Measurements from ENCODE around the gene EHD4.
A peak's percentile ranks its signal among the peaks of the same experiment; 100 is the strongest.

The EHD4 gene

GRCh38 chr15:41974041-41974440 is 1.7 kb upstream of the EHD4 start:
- H3K36me3 ChIP-seq (replicated peaks; ENCODE audit: insufficient read depth, low read length) = no peaks in the 10 kb centered on the region
- no peaks in the 10 kb centered on the region for H3K27me3 ChIP-seq (replicated peaks; ENCODE audit: insufficient read depth, low read length)
- peak overlapping the region; percentile 58 for H3K4me2 ChIP-seq (ENCODE audit: low read depth, low read length)
- H3F3A ChIP-seq (ENCODE audit: insufficient read depth, low read length) = peaks cover 15% of the 10 kb centered on the region
- peaks cover 25% of the 10 kb centered on the region for H3K79me2 ChIP-seq (ENCODE audit: low read length)
- no peaks in the 10 kb centered on the region for H3K9me3 ChIP-seq (replicated peaks; ENCODE audit: insufficient read depth, low read length)
- peak overlapping the region; percentile 22; the same call in 1 of the 2 replicates for H3K4me3 ChIP-seq (ENCODE audit: low read length)
- no peak overlapping the region for H3K9ac ChIP-seq (ENCODE audit: low read length)
- peaks cover 23% of the 10 kb centered on the region for H3K4me1 ChIP-seq (ENCODE audit: low read length)
- TF ChIP-seq EZH2 (optimal IDR thresholded peaks at IDR 0.05; ENCODE audit: low read depth, low read length) = no peak
- TF ChIP-seq CTCF (IDR thresholded peaks at IDR 0.05; ENCODE audit: low read length) = no peak
- TF ChIP-seq EZH2phosphoT487 (IDR thresholded peaks at IDR 0.05; ENCODE audit: low read length) = no peak
- H2AFZ ChIP-seq (ENCODE audit: low read length) = peak overlapping the region; percentile 41
- H4K20me1 ChIP-seq (ENCODE audit: insufficient read depth, low read length) = no peaks in the 10 kb centered on the region
- no peak for DNase-seq
- H3K27ac ChIP-seq (ENCODE audit: low read length) = no peak overlapping the region
- H3K9me2 ChIP-seq (replicated peaks; ENCODE audit: insufficient read depth, low read length) = no peaks in the 10 kb centered on the region

GRCh38 chr15:41971895-41972252 is 483 bp downstream of the EHD4 start:
- Histone ChIP-seq H3K79me2 (ENCODE audit: low read length) (peaks cover 46% of the 10 kb centered on the region), H2AFZ (ENCODE audit: low read length) (peak overlapping the region; percentile 57; the same call in 1 of the 2 replicates), H3K9ac (ENCODE audit: low read length) (peak overlapping the region; percentile 96), H3F3A (ENCODE audit: insufficient read depth, low read length) (peaks cover 15% of the 10 kb centered on the region), H4K20me1 (ENCODE audit: insufficient read depth, low read length) (no peaks in the 10 kb centered on the region), H3K36me3 (replicated peaks; ENCODE audit: insufficient read depth, low read length) (no peaks in the 10 kb centered on the region), H3K4me3 (ENCODE audit: low read length) (peak overlapping the region; percentile 95), H3K27me3 (replicated peaks; ENCODE audit: insufficient read depth, low read length) (no peaks in the 10 kb centered on the region), H3K9me3 (replicated peaks; ENCODE audit: insufficient read depth, low read length) (no peaks in the 10 kb centered on the region), H3K27ac (ENCODE audit: low read length) (peak overlapping the region; percentile 94), H3K4me2 (ENCODE audit: low read depth, low read length) (peak overlapping the region; percentile 87), H3K4me1 (ENCODE audit: low read length) (peaks cover 23% of the 10 kb centered on the region), H3K9me2 (replicated peaks; ENCODE audit: insufficient read depth, low read length) (no peaks in the 10 kb centered on the region)
- TF ChIP-seq EZH2 (optimal IDR thresholded peaks at IDR 0.05; ENCODE audit: low read depth, low read length) (no peak), CTCF (IDR thresholded peaks at IDR 0.05; ENCODE audit: low read length) (no peak), EZH2phosphoT487 (IDR thresholded peaks at IDR 0.05; ENCODE audit: low read length) (no peak)
- no peak for DNase-seq

GRCh38 chr15:41971089-41971894 is 1.1 kb downstream of the EHD4 start:
- H3K4me2 ChIP-seq (ENCODE audit: low read depth, low read length) = peak overlapping the region; percentile 87
- peaks cover 23% of the 10 kb centered on the region for H3K4me1 ChIP-seq (ENCODE audit: low read length)
- H3K36me3 ChIP-seq (replicated peaks; ENCODE audit: insufficient read depth, low read length) = no peaks in the 10 kb centered on the region
- peak overlapping the region; percentile 96 for H3K9ac ChIP-seq (ENCODE audit: low read length)
- 0 out of 2 replicates have a peak overlapping the region, but pooled peaks have one; percentile 39 for H2AFZ ChIP-seq (ENCODE audit: low read length)
- no peaks in the 10 kb centered on the region for H4K20me1 ChIP-seq (ENCODE audit: insufficient read depth, low read length)
- DNase-seq = peak; percentile 78
- no peaks in the 10 kb centered on the region for H3K9me3 ChIP-seq (replicated peaks; ENCODE audit: insufficient read depth, low read length)
- TF ChIP-seq EZH2phosphoT487 (IDR thresholded peaks at IDR 0.05; ENCODE audit: low read length) (no peak), EZH2 (optimal IDR thresholded peaks at IDR 0.05; ENCODE audit: low read depth, low read length) (no peak), CTCF (IDR thresholded peaks at IDR 0.05; ENCODE audit: low read length) (no peak)
- peak overlapping the region; percentile 95 for H3K4me3 ChIP-seq (ENCODE audit: low read length)
- no peaks in the 10 kb centered on the region for H3K9me2 ChIP-seq (replicated peaks; ENCODE audit: insufficient read depth, low read length)
- peaks cover 15% of the 10 kb centered on the region for H3F3A ChIP-seq (ENCODE audit: insufficient read depth, low read length)
- H3K79me2 ChIP-seq (ENCODE audit: low read length) = peaks cover 52% of the 10 kb centered on the region
- H3K27ac ChIP-seq (ENCODE audit: low read length) = peak overlapping the region; percentile 94
- no peaks in the 10 kb centered on the region for H3K27me3 ChIP-seq (replicated peaks; ENCODE audit: insufficient read depth, low read length)

Data from MM.1S (cell line).